Activated T-helper 1 cell treated with anti-CD3 and anti-CD28 coated beads, Interleukin-2, amount 50 U/mL, for 16 hours (primary cell): ENCODE measurements around the gene CNIH2.
"Not testable (repeated sequence)": the region's sequence is repeated elsewhere in the genome, so short reads cannot be mapped to it uniquely, and the experiment has no call there.

Experiments
- DNase-seq, 2 donors: peaks; one replicate each; pipeline ENCODE4 v3.0.0-alpha.2; 2020; ENCODE audit warnings: low read depth in 1 of 2, low spot score in 1 of 2

CNIH2 gene

DNA sequence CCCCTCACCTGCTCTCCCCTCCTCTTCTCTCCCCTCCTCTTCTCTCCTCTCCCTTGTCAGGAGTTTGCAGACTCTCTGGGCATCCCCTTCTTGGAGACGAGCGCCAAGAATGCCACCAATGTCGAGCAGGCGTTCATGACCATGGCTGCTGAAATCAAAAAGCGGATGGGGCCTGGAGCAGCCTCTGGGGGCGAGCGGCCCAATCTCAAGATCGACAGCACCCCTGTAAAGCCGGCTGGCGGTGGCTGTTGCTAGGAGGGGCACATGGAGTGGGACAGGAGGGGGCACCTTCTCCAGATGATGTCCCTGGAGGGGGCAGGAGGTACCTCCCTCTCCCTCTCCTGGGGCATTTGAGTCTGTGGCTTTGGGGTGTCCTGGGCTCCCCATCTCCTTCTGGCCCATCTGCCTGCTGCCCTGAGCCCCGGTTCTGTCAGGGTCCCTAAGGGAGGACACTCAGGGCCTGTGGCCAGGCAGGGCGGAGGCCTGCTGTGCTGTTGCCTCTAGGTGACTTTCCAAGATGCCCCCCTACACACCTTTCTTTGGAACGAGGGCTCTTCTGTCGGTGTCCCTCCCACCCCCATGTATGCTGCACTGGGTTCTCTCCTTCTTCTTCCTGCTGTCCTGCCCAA is 1.9 kb upstream of the CNIH2 start:
- no peak for DNase-seq

DNA sequence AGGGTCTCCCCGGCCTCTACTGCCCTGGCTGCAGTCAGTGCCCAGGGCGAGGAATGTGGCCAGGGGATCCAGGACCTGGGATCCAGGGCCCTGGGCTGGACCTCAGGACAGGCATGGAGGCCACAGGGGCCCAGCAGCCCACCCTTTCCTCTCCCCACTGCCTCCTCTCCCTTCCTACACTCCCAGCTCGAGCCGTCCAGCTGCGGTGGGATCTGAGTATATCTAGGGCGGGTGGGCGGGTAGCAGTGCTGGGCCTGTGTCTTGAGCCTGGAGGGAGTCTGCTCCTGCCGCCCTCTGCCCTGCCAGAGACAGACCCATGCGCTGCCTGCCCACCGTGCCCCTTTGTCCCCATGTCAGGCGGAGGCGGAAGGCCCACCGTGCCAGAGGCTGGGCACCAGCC is 1.4 kb upstream of the CNIH2 start:
- DNase-seq, result not testable (repeated sequence)

DNA sequence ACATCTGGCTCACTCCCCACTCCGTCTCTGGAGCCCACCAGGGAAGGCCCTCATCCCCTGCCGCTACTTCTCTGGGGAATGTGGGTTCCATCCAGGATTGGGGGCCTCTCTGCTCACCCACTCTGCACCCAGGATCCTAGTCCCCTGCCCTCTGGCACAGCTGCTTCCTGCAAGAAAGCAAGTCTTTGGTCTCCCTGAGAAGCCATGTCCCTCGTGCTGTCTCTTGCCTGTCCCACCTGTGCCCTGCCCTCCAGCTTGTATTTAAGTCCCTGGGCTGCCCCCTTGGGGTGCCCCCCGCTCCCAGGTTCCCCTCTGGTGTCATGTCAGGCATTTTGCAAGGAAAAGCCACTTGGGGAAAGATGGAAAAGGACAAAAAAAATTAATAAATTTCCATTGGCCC is 911 bp upstream of the CNIH2 start:
- not testable (repeated sequence) for DNase-seq

GRCh38 chr11:66278363-66279091 is 552 bp downstream of the CNIH2 start:
- DNase-seq, result no peak

DNA sequence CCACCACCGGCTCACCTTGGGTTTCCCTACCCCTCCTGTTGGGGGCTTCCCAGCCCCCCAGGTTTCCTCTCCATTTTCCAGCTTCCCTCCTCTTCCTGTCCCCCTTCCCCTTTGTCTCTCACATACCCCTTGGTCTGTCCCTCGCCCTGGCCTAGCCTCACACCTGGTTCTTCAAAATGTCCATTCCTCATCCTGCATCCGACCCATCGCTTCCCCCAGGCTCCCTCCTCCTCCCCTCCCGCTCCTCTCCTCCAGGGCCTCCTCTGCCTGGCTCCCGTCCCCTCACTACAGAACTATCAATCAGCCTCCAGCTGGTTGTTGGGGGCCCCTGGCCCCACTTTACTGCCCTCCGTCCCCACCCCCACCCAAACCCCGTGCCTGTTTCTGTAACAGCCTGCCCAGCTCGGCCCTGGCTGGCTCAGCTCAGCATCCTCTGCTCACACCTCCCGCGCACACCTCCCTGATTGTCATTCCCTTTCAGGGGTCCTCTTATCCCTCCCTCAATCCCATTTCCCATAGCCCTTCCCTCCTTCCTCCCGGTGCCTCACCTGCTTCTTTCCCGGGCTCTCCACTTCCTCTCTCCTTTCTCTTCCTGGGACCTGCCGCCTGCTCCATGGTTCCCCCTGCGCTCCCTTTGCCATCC is 1.2 kb downstream of the CNIH2 start:
- DNase-seq, result no peak

DNA sequence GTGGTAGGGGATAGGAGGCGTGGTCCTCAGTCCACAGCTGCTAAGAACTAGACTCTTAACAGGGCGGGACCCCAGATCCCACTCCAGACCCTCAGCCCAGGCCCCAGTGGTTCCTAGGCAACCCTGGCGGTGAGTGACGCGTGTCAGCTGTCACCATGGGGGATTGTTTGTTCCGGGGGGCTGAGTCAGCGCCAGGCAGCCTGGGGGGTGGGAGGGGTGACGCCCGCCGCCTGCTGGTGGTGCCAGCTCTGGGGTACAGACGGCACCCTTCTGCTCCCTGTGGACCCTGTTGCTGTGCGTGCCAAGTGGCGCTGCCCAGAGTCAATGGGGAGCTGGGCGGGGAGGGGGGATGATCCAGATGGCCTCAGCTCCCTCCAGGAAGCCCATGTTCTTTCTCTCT is 2.5 kb downstream of the CNIH2 start:
- no peak for DNase-seq

DNA sequence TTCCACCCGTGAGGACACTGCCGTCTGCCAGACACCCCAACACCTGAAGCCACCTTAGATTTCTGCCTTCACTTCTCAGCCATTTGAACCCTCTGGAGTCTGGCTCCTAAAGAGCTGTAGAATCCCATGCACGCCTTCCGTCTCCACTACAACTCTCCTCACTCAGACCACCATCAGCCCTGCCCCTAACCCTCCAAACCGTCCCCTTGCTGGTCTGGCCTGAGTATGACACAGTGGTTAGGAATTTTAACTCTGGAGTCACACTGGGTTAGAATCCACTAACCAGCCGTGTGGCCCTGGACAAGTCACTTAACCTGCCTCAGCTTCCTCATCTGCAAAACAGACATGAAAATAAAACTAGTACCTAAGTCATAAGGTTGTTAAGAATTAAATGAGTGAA is 3.0 kb downstream of the CNIH2 start:
- no peak for DNase-seq

- no peak for DNase-seq
Observed at GRCh38 chr11:66281776-66282467, 3.9 kb downstream of the CNIH2 start.

GRCh38 chr11:66282468-66283455 is 4.8 kb downstream of the CNIH2 start:
- peak; percentile 99 for DNase-seq

DNA sequence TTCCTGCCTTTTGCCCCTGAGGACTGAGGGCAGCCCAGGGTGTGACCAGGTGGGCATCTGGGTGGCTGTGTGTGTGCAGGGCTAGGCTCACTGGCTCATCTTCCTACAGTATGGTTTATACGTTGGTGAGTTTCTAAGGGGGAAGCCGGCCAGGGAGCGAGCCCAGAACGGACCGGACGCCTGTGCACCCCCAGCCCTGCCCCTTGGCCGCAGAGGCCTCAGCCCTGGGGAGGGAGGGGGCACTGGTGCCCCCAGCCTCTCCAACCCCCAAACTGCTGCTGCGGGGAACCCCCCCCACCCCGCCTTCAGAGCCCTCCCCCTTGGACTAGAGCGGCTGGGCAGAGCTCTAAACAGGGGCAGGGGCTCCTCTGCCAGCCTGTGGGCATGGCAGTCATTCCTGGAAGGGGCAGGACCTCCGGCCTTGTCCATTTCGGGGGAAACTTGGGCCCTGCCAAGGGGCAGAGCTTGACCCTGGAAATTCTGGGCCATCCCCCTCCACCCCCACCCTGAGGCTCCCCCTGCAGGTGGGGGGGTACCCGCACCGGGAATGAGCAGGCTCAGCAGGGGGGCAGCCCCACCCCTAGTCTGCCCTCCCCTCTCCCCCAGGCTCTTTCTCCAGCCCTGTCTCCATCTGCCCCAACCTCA is 5.6 kb downstream of the CNIH2 start:
- DNase-seq, result no peak

GRCh38 chr11:66284526-66285078 is 6.6 kb downstream of the CNIH2 start:
- DNase-seq, result no peak

DNA sequence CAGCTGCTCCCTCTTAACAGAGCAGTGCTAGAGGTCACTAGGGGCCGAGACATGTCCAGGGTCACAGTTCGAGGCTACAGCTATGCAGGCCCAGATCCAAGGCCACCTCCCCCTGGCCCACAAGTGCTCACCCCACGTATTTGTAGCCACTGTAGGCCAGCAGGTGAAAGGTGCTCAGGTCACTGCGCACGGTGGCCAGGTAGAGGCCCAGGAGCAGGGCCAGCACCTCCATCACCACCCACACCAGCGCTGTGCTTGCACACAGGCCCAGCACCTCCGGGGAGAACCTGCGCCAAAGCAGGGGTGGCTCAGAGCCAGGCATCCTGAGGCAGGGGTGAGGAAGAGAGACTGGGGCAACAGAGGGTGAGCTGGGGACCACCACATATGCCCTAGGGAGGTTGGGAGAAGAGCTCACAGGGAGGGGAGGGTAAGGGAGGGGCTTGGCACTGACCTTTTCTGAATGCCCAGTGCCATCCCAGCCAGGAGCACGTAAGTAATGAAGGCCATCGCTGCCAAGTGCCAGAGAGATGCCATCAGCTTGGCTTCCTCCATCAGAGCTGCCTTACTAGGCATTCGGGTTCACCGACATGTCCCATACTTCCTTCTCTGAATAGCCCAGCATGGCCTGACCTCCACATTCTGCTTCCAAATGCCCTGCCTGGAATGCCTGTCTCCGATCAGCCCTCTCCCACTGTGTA is 7.4 kb downstream of the CNIH2 start:
- no peak for DNase-seq

DNA sequence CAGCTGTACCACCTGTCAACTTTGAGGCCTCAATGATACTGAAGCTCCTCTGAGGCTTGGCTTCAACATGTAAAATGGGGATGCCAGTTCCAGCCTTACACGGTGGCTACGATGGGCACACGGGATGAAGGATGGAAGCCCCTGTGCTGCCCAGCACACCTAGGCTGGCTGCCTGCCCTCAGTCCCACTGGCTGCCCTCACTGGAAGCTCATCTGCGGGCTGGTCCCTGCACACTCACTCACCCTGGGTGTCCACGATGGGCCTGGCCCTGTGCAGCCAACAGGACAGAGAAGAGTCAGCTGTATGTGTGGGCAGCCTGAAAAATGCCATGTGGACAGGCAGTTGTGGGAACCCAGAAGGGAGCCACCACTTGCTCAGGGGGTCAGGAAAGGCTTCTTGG is 8.7 kb downstream of the CNIH2 start:
- DNase-seq, result no peak

DNA sequence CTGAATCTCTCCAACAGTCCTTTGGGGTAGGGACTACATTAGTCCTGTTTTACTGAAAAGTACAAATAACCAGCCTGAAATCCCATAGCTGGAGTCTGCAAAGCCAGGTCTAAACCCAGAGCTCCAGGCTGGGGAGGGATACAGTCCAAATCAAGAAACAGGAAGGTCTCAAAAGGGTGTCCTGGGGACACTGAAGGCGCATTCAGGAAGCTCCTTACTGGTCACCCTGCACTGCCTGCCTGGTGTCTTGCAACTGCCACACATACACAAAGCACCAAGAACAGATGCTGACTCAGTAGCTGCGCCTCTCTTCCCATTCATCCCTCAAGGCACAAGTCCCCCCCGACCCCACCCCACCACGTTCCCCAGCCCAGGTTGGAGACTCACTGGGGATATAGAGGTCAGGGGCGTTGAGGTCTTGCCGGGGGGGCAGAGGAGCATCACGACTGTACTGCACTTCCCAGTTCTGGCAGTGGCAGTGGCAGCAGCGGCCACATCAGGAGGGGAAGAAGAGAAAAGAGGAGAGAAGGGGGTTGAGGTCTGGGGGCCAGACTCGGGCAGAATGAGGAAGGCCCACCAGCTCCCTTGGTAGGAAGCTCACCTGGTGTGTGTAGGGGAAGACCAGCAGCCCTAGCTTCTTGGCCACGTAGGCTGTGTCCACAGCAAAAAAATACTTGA is 9.4 kb downstream of the CNIH2 start:
- no peak for DNase-seq

DNA sequence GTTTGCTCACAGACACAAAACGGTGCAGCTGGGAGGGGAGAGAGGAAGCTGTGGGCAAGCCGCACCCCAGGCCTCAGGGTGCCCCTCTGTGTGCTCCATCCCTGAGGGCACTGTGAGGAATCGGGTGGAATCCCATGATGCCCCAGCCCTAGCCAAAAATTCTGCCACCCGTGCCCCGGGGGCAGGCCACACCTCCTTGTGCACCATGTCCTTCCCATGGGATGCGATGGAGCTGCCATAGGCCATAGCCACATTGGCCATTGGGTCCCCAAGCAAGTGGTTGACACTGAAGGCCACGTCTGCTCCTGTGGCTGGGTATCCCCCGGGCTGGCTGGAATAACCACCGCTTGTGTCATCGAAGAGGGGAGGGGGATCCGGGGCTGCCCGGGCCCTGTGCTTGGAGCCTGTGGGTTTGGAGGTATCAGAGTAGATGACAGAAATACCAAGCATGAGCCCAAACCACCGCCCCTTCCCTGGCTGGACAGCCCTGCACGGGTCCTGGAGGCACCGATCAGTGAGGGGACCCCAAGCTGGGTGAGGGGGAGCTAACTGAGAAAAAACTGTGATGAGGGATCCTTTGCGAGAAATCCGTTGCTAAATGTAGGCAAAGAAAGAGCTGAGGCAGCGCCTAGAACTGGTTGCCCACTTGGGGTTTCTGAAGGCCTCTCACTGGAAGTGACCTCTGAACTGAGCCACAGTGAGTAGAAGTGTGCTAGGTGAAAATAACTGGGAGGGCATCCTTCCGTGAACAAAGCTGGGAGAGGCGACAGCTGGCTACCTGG is 10.1 kb downstream of the CNIH2 start:
- DNase-seq, result no peak

- peak; percentile 93 to 98 for DNase-seq
Observed at GRCh38 chr11:66288671-66289547, 10.9 kb downstream of the CNIH2 start, which contains the start of gene YIF1A. Gene YIF1A (minus strand): TSS chr11:66289143. CDS start chr11:66288985, 158 bp downstream.
